Cardiac fibroblast (primary cell): ENCODE data around the gene AKR1B15.
A peak's percentile ranks its signal among the peaks of the same experiment; 100 is the strongest.

Source experiments
- DNase-seq, 2 donors: peaks; one replicate each; pipeline versions ENCODE4 v3.0.0 to v3.0.0-alpha.2; 2010; ENCODE audit warnings: low read depth in 2 of 2
- H3K4me3 ChIP-seq, 2 donors: replicated peaks in 1 of 2; 1 replicate in 1 of 2; 2 replicates in 1 of 2; pipeline ENCODE4 v1.5.1; 2011; ENCODE audit warnings: low read depth in 2 of 2, low read length in 2 of 2, mild to moderate bottlenecking in 2 of 2, moderate library complexity in 1 of 2
- CTCF ChIP-seq: IDR thresholded peaks from one replicate; pipeline ENCODE4 v1.5.1; 2011; ENCODE audit warnings: low read depth, mild to moderate bottlenecking, low read length, inconsistent platforms

AKR1B15 gene

DNA sequence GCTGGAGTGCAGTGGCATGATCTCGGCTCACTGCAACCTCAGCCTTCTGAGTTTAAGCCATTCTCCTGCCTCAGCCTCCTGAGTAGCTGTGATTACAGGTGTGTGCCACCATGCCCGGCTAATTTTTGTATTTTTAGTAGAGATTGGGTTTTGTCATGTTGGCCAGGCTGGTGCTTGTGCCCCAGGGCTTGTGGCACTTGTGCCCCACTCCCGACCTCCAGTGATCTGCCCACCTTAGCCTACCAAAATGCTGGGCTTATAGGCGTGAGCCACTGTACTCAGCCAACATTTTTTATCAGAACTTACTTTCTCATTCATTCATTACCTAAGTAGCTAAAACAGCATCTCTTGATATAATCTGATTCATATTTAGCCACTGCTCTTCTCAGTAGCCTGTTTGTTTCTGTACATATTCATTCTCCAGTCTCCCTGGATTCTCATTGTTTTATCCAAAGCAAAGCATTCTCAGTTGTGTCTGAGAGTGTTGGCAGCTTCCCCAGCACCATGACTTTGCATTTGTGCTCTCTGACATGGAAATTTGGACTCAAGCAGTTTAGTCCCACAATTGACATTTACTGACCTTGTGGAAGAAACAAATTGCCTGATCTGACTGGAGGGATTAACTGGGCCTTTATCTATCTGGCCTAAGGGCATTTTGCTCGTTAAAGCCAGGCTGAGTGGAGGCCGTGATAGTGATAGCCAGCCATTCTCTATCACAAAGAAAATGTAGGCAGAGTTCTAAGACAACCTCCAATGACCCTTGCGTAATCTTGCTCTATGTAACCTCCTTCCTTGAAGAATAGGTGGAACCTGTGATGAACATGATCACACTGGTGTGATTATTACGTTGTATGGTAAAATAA lies 44.9 kb downstream of the AKR1B15 start:
- peak; percentile 96 to 97 for DNase-seq
- TF ChIP-seq CTCF: no peak
- H3K4me3 ChIP-seq: no peak overlapping the region

GRCh38 chr7:134594877-134595276 lies 46.0 kb downstream of the AKR1B15 start:
- TF ChIP-seq CTCF: no peak
- no peak for DNase-seq
- H3K4me3 ChIP-seq: no peak overlapping the region

GRCh38 chr7:134599371-134599770 lies 50.5 kb downstream of the AKR1B15 start:
- H3K4me3 ChIP-seq: no peak overlapping the region
- DNase-seq: peak in 1 of 2 donors; percentile 53
- TF ChIP-seq CTCF: no peak

DNA sequence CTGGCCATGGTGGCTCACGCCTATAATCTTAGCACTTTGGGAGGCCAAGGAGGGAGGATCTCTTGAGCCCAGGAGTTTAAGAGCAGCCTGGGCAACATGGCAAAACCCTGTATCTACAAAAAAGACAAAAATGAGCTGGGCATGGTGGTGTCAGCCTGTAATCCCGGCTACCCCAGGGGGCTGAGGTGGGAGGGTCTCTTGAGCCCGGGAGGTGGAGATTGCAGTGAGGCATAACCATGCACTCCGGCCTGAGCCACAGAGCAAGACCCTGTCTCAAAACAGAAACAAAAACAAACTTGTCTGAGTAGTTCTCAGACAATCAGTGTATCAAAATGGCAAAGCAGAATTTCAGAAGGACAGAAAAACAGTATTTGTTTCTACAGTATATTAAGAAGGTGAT lies 52.5 kb downstream of the AKR1B15 start:
- H3K4me3 ChIP-seq: no peak overlapping the region
- DNase-seq: no peak
- no peak for TF ChIP-seq CTCF

DNA sequence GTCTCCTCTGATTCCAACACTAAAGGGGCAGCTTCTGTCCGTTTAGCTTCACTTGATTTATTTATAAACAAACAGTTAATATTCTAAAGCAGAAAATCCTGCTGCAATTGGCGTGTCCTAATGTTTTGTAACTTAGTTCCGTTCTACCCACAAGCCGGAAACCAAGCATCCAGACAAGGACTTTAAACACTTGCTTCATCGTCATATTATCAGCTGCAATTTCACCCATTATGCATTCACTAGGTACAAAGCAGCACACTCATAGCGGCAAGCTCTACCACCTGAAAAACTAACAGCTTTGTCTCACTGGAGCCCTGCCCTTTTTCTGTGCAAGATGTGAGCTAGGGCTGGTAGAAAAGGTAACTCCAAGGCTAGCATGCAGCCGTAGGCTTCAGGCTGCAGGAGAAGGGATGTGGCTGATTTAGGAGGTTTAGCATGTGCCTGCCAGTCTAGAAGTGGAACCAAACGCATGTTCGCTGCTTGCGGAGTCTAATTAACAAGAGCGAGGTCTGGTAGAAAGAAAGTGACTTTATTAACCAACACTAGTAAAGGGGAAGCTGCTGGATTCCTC lies 54.1 kb downstream of the AKR1B15 start:
- peak; percentile 28 to 57 for DNase-seq
- no peak overlapping the region for H3K4me3 ChIP-seq
- TF ChIP-seq CTCF: no peak

DNA sequence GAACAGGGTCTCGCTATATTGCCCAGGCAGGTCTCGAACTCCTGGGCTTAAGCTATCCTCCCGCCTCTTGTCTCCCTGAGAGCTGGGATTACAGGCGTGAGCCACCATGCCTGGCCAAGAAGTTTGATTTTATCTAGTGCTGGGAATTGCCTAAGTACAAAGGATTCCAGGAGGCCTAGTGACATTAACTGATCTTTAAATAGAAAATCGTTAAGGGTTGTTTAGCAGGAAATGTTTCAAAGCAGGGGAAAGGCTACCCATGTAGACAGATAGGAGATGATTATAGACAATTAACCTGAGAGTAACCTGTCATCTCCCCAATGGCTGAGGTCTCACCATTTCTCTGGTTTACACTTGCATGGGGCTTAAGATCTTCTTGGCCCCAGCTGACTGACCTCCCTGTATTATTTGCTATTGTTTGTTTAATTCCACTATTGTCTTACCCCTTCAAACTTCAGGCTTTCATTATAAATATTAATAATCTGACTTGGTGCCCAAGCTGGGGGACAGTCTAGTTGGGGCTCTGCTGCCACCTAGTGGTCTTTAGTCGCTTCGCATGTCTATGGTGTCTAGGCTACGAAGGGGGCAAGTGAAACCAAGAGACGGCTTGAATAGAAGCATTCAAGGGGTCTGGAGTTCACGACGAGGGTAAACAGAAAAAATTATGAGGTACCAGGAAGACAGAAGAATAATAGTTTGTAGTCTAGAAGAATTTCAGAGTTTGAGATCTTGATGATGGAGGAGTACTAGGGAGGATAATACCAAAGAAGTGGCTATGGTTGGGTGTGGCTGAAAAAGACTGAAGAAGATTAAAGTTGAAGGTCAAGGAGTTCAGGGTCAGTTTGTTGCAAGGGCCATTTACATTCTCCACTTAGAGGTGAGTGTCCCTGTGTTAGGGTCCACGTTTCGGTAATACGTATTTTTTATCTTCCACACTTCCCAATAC lies 57.3 kb downstream of the AKR1B15 start:
- peak; percentile 78 to 80 for DNase-seq
- peak; percentile 89 for TF ChIP-seq CTCF
- H3K4me3 ChIP-seq: no peak overlapping the region
